ENCODE data around the gene BICC1. TPM values are rescaled to one million over a fixed set of nuclear protein-coding genes. Genes with fewer than 3 reads are reported as not detected.

The BICC1 gene
- total and polyA plus RNA-seq, 2 experiments from 2014 or later: 6.4 to 13.2 TPM

GRCh38 chr10:58704226-58704625 lies 191.6 kb downstream of the BICC1 start:
- H3K4me3 ChIP-seq: no peak overlapping the region
- H3K9me3 ChIP-seq (ENCODE audit: low read depth): no peaks in the 10 kb centered on the region
- no peaks in the 10 kb centered on the region for H3K4me1 ChIP-seq (ENCODE audit: low read depth)
- H3K36me3 ChIP-seq: no peaks in the 10 kb centered on the region
- TF ChIP-seq CTCF (IDR thresholded peaks at IDR 0.05; ENCODE audit: low read depth, low read length): no peak
- peak in 1 of 2 donors; percentile 58 for DNase-seq (ENCODE audit: low read depth in 1 of 2, low spot score in 1 of 2)
- H3K27me3 ChIP-seq: no peaks in the 10 kb centered on the region
- no peak overlapping the region for H3K27ac ChIP-seq

DNA sequence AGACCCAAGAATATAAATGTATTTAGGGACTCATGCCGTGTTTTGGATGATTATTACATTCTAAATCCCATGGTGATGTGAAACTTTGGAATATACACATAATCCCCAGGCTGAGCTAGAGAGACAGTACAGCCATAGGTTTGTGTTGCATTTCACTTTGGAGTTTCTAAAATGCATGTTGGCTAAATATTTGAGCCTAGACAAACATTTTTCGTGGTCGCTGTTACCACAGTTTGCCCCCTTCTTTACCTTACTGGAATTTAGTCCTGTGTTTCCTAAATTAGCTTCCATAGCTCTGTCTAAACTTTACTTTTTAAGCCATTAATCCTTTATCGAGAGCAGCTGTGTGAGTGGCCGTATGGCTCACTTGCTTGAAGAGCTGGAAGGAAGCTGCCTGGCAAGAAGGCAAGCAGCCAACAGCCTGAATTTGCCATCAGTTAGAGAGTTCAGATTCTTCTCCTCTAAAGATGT lies 192.0 kb downstream of the BICC1 start:
- H3K4me3 ChIP-seq: no peak overlapping the region
- H3K4me1 ChIP-seq (ENCODE audit: low read depth): no peaks in the 10 kb centered on the region
- no peaks in the 10 kb centered on the region for H3K9me3 ChIP-seq (ENCODE audit: low read depth)
- peak in 1 of 2 donors; percentile 48 for DNase-seq (ENCODE audit: low read depth in 1 of 2, low spot score in 1 of 2)
- no peak for TF ChIP-seq CTCF (IDR thresholded peaks at IDR 0.05; ENCODE audit: low read depth, low read length)
- no peaks in the 10 kb centered on the region for H3K27me3 ChIP-seq
- no peaks in the 10 kb centered on the region for H3K36me3 ChIP-seq
- no peak overlapping the region for H3K27ac ChIP-seq

DNA sequence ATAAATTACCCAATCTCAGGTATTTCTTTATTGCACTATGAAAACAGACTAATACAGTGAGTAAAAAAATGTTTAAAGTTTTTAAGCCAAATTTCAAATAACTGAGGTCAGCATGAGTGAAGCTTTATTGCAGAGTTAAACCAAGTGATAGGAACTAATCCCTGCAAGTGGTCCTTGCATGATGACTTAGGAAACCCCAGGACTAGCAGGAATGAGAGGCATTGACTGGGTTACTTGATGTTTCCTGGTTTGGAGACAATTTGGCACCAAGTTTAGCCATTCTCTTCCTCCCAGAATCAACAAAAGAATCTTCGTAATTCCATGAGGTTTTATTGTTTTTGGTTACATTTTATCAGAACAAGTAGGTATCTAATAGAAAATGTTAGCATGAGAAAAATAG lies 194.2 kb downstream of the BICC1 start:
- Histone ChIP-seq H3K36me3 (no peaks in the 10 kb centered on the region), H3K27me3 (no peaks in the 10 kb centered on the region), H3K9me3 (ENCODE audit: low read depth) (no peaks in the 10 kb centered on the region), H3K4me3 (no peak overlapping the region), H3K27ac (no peak overlapping the region), H3K4me1 (ENCODE audit: low read depth) (no peaks in the 10 kb centered on the region)
- TF ChIP-seq CTCF (IDR thresholded peaks at IDR 0.05; ENCODE audit: low read depth, low read length): no peak
- DNase-seq (ENCODE audit: low read depth in 1 of 2, low spot score in 1 of 2): no peak

DNA sequence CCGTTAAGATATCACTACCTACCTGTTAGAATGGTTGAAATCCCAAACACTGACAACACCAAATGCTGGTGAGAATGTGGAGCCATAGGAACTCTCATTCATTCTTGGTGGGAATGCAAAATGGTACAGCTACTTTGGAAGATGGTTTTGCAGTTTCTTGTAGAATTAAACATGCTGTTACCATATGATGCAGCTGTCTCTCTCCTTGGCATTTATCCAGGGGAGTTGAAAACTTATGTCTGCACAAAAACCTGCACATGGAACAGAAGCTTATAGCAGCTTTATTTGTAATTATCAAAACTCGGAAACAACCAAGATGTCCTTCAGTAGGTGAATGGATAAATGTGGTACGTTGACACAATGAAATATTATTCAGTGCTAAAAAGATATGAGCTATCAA lies 199.5 kb downstream of the BICC1 start:
- H3K4me1 ChIP-seq (ENCODE audit: low read depth): no peaks in the 10 kb centered on the region
- H3K27ac ChIP-seq: no peak overlapping the region
- no peak overlapping the region for H3K4me3 ChIP-seq
- DNase-seq (ENCODE audit: low read depth in 1 of 2, low spot score in 1 of 2): peak in 1 of 2 donors; percentile 21
- no peaks in the 10 kb centered on the region for H3K9me3 ChIP-seq (ENCODE audit: low read depth)
- no peaks in the 10 kb centered on the region for H3K27me3 ChIP-seq
- no peaks in the 10 kb centered on the region for H3K36me3 ChIP-seq
- no peak for TF ChIP-seq CTCF (IDR thresholded peaks at IDR 0.05; ENCODE audit: low read depth, low read length)

- TF ChIP-seq CTCF (IDR thresholded peaks at IDR 0.05; ENCODE audit: low read depth, low read length): peak; percentile 33
- Histone ChIP-seq H3K4me3 (no peak overlapping the region), H3K27me3 (no peaks in the 10 kb centered on the region), H3K27ac (no peak overlapping the region), H3K9me3 (ENCODE audit: low read depth) (no peaks in the 10 kb centered on the region), H3K36me3 (no peaks in the 10 kb centered on the region), H3K4me1 (ENCODE audit: low read depth) (no peaks in the 10 kb centered on the region)
- DNase-seq (ENCODE audit: low read depth in 1 of 2, low spot score in 1 of 2): peak in 1 of 2 donors; percentile 29
Observed at GRCh38 chr10:58712982-58713381, 200.3 kb downstream of the BICC1 start.

GRCh38 chr10:58714409-58714808 lies 201.7 kb downstream of the BICC1 start:
- TF ChIP-seq CTCF (IDR thresholded peaks at IDR 0.05; ENCODE audit: low read depth, low read length): no peak

More at GRCh38 chr10:58714409-58714808, 201.7 kb downstream of the BICC1 start:
- Histone ChIP-seq H3K27ac (no peak overlapping the region), H3K9me3 (ENCODE audit: low read depth) (no peaks in the 10 kb centered on the region), H3K4me1 (ENCODE audit: low read depth) (peaks cover under 1% of the 10 kb centered on the region), H3K36me3 (no peaks in the 10 kb centered on the region), H3K27me3 (no peaks in the 10 kb centered on the region), H3K4me3 (no peak overlapping the region)
- no peak for DNase-seq (ENCODE audit: low read depth in 1 of 2, low spot score in 1 of 2)
